Stomach (tissue), 19 donors: ENCODE results near the gene EFL1. TPM values are rescaled to one million over a fixed set of nuclear protein-coding genes. Genes with fewer than 3 reads are reported as not detected.
"Not testable (repeated sequence)": the region's sequence is repeated elsewhere in the genome, so short reads cannot be mapped to it uniquely, and the experiment has no call there.

ENCODE experiments used
- DNase-seq, 2 donors: peaks; one replicate each; pipeline versions ENCODE4 v3.0.0 to v3.0.0-alpha.2; 2013 to 2019
- H3K27ac ChIP-seq, 5 donors: fragments of 200-600 bp in 4 of 5; sonication (generic) in 4 of 5; one replicate each; pipeline ENCODE4 v1.5.1; 2013 to 2019; ENCODE audit warnings: mild to moderate bottlenecking in 1 of 5, moderate library complexity in 1 of 5
- H3K27me3 ChIP-seq, 3 donors: fragments of 200-600 bp; sonication (generic); one replicate each; pipeline ENCODE4 v1.5.1; 2017 to 2019; ENCODE audit warnings: mixed run types in 1 of 3
- H3K36me3 ChIP-seq, 4 donors: fragments of 200-600 bp; sonication (generic); 1 replicate in 3 of 4; 2 replicates in 1 of 4; pipeline ENCODE4 v1.5.1; 2016 to 2019
- H3K4me1 ChIP-seq, 4 donors: fragments of 200-600 bp; sonication (generic); one replicate each; pipeline ENCODE4 v1.5.1; 2016 to 2019
- H3K4me3 ChIP-seq, 4 donors: fragments of 200-600 bp; sonication (generic) in 3 of 4; one replicate each; pipeline ENCODE4 v1.5.1; 2016 to 2019; ENCODE audit warnings: mild to moderate bottlenecking in 1 of 4
- H3K9me3 ChIP-seq, 4 donors: fragments of 200-600 bp; sonication (generic); one replicate each; pipeline ENCODE4 v1.5.1; 2016 to 2019
- EP300 ChIP-seq: sonication (generic); formaldehyde crosslinking; IDR thresholded peaks from one replicate; pipeline ENCODE4 v1.6.1; 2017; ENCODE audit warnings: antibody characterized with exemption
- POLR2A ChIP-seq, 4 donors: fragments of 450-650 bp; IDR thresholded peaks; one replicate each; pipeline ENCODE4 v1.6.1; 2016; ENCODE audit warnings: antibody characterized with exemption in 4 of 4, control low read depth in 2 of 4, mild to moderate bottlenecking in 1 of 4, moderate library complexity in 1 of 4
- POLR2AphosphoS5 ChIP-seq, 3 donors: sonication (generic); formaldehyde crosslinking; IDR thresholded peaks; one replicate each; pipeline ENCODE4 v1.6.1; 2016; ENCODE audit warnings: antibody characterized with exemption in 3 of 3
- WGBS, 5 donors: extraction: QIAGEN DNeasy Blood & Tissue Kit in 3 of 5; methylation state at CpG; one replicate each; pipeline versions ENCODE4 v1.1.5 to v1.1.7; 2013 to 2018; 5-methylcytosine and 5-hydroxymethylcytosine counted together
- intact Hi-C: fragments of 100-400 bp; cut with DNase I; formaldehyde crosslinking; loops from one replicate; pipeline ENCODE4 v1.15.1; 2023; ENCODE audit warnings: low total_unique reads
- long read RNA-seq, 10 donors: transcript quantifications; one replicate each; lab custom pipeline, GENCODE V29; 2026
- polyA plus RNA-seq, 3 donors: library from polyadenylated mRNA; stranded (reverse); fragments of 200-250 nt; gene quantifications; one replicate each; pipeline ENCODE4 v1.2.3, GENCODE V29; 2013
- total RNA-seq, 5 donors: library from RNA; depleted of rRNA; stranded (reverse); fragments of >200 nt; gene quantifications; one replicate each; pipeline versions ENCODE4 v1.1.0 to v1.2.3, GENCODE V29; 2014 to 2016
- TF ChIP-seq, protein P1 (sequence below), 7 experiments: fragments of 450-650 bp in 4 of 7; fragments of 200-600 bp in 3 of 7; sonication (generic) in 3 of 7; IDR thresholded peaks; one replicate each; pipeline ENCODE4 v1.5.1; 2016 to 2019; ENCODE audit warnings: antibody characterized with exemption in 7 of 7, control low read depth in 2 of 7, mild to moderate bottlenecking in 1 of 7
- donor health status: healthy with polysubstance abuse.
- donor health status: Bipolar disorder and iron deficiency.
- donor health status: healthy.

The EFL1 gene
- total RNA-seq (10 to 100 TPM in 4 of 5 donors, 1 to 10 TPM in 1; 7.1 to 19.8 (median 13.2) TPM), polyA plus RNA-seq (10 to 100 TPM in 1 of 3 donors, 1 to 10 TPM in 2; 4.6 to 11.8 (median 5.2) TPM)
- long read RNA-seq, donor 1, result 0 reads
- long read RNA-seq, donor 2, partial matches to known transcripts, result 0 of 1 reads
- long read RNA-seq, donor 2, other reads (novel, unspliced or antisense), result 0 of 1 reads
- long read RNA-seq, donor 3, result 0 reads
- long read RNA-seq, donor 4, result 0 reads
- long read RNA-seq, donor 5, partial matches to known transcripts, result 0 of 2 reads
- long read RNA-seq, donor 5, other reads (novel, unspliced or antisense), result 0 of 2 reads
- long read RNA-seq, donor 6, partial matches to known transcripts, result 0 of 1 reads
- long read RNA-seq, donor 6, other reads (novel, unspliced or antisense), result 0 of 1 reads
- long read RNA-seq, donor 7, partial matches to known transcripts, result 0 of 1 reads
- long read RNA-seq, donor 7, other reads (novel, unspliced or antisense), result 0 of 1 reads
- long read RNA-seq, donor 8, partial matches to known transcripts, result 0 of 1 reads
- long read RNA-seq, donor 8, other reads (novel, unspliced or antisense), result 0 of 1 reads
- long read RNA-seq, donor 9, result 0 reads
- long read RNA-seq, donor 10, partial matches to known transcripts, result 0 of 2 reads
- long read RNA-seq, donor 10, other reads (novel, unspliced or antisense), result 0 of 2 reads

DNA sequence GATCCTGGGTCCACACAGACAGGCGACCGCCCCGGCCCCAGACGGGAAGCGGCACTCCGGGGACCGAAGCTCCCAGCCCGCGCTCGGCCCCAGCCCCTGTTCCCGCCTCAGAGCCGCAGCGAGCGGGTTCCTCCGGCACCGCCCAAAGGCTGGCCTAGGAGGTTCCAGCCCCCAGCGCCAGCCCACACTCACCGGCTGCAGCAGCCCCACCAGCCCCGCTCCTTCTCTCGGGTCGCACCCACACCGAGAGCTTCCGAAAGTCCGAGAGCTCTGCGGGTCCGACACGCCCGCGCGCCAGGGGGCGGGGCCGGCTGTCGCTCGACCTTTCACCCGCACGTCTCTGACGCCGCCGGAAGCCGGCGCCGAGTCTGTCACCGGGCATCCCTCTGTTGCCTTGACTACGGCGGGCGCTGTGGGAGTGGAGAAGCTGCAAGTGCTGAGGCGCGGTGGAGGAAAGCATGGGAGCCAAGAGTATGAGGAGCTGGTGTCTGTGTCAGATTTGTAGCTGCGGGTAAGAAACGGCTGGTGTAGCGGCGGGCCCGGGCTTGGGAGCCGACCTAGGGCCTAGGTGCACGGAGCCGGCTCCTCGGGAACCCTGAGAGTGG is at the start of gene EFL1, which contains the start of gene SAXO2:
EFL1 (minus strand) TSS at position 313 of the 605 bp plus-strand sequence. CDS start 956 bp downstream, outside the sequence.
SAXO2 (plus strand) TSS at position 397 of the 605 bp plus-strand sequence; CDS start at position 459, 62 bp downstream.
- peak; percentile 91 to 97 for DNase-seq
- peak within 1 kb of the TSS; percentile 59 to 91 (median 71) for H3K4me3 ChIP-seq
- no peaks in the 10 kb centered on the region for H3K27me3 ChIP-seq
- WGBS, 5 donors, result 0 to 1% (median 0%) methylated on average over 9 to 57 of the region's 57 CpGs
- peak in 1 of 4 donors; percentile 21 for TF ChIP-seq POLR2A (IDR thresholded peaks at IDR 0.05)
- TF ChIP-seq, protein P1, sequence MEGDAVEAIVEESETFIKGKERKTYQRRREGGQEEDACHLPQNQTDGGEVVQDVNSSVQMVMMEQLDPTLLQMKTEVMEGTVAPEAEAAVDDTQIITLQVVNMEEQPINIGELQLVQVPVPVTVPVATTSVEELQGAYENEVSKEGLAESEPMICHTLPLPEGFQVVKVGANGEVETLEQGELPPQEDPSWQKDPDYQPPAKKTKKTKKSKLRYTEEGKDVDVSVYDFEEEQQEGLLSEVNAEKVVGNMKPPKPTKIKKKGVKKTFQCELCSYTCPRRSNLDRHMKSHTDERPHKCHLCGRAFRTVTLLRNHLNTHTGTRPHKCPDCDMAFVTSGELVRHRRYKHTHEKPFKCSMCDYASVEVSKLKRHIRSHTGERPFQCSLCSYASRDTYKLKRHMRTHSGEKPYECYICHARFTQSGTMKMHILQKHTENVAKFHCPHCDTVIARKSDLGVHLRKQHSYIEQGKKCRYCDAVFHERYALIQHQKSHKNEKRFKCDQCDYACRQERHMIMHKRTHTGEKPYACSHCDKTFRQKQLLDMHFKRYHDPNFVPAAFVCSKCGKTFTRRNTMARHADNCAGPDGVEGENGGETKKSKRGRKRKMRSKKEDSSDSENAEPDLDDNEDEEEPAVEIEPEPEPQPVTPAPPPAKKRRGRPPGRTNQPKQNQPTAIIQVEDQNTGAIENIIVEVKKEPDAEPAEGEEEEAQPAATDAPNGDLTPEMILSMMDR (IDR thresholded peaks at IDR 0.05), result no peak
- no peak for TF ChIP-seq EP300
- TF ChIP-seq POLR2AphosphoS5 (IDR thresholded peaks at IDR 0.05), result peak; percentile 43 to 75 (median 50)
- peaks cover 12 to 44% (median 32%) of the 10 kb centered on the region in 4 donors for H3K4me1 ChIP-seq
- H3K27ac ChIP-seq, result peak within 1 kb of the TSS; percentile 69 to 88 (median 83)
- no peaks in the 10 kb centered on the region for H3K9me3 ChIP-seq
- H3K36me3 ChIP-seq, result peaks cover 6 to 19% (median 16%) of the 10 kb centered on the region in 4 donors
- intact Hi-C loops, result no loop called here

DNA sequence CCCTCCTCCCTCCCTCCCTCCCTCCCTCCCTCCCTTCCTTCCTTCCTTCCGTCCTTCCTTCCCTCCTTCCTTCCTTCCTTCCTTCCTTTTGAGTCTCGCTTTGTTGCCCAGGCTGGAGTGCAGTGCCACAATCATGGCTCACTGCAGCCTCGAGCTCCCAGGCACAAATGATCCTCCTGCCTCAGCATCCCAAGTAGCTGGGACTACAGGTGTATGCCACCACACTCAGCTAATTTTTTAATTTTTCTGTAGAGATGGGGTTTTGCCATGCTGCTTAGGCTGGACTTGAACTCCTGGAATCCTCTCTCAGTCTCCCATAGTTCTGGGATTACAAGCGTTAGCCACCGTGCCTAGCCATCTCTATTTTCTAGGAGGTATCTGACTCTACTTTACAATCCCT is 48.8 kb upstream of the EFL1 start:
- not testable (repeated sequence) for H3K27ac ChIP-seq, H3K36me3 ChIP-seq
- WGBS, 5 donors, result 83 to 95% (median 88%) methylated on average over 3 to 5 of the region's 5 CpGs

DNA sequence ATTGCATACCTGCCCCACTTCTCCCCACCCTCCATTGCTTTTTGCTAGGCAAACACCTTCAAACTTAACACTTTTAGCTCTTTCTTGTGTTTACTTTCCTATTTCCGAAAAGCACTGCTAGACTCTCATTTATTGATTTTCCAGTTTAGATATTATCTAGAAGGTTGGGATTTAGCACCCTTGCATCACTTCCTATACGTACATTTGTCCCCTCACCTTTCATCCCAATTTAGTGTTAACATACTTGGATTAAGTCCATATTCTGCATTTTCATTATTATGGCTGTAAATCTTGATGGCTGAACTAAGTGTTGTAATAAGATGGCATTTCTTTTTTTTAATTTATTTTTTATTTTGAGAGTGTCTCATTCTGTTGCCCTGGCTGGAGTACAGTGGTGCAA is 47.3 kb upstream of the EFL1 start:
- no peak for DNase-seq
- Histone ChIP-seq H3K36me3 (no peaks in the 10 kb centered on the region), H3K4me1 (no peaks in the 10 kb centered on the region), H3K27ac (no peak overlapping the region), H3K9me3 (no peaks in the 10 kb centered on the region), H3K4me3 (no peak overlapping the region), H3K27me3 (no peaks in the 10 kb centered on the region)
- intact Hi-C loops, result no loop called here
- TF ChIP-seq, protein P1 (IDR thresholded peaks at IDR 0.05), result no peak
- no peak for TF ChIP-seq POLR2A (IDR thresholded peaks at IDR 0.05)
- TF ChIP-seq EP300, result no peak
- WGBS, 5 donors, result 70 to 93% (median 88%) methylated on average over 2 of the region's 2 CpGs

More for the DNA sequence above, 48.8 kb upstream of the EFL1 start:
- H3K4me3 ChIP-seq, intact Hi-C loops, H3K27me3 ChIP-seq, H3K9me3 ChIP-seq, DNase-seq, H3K4me1 ChIP-seq: not testable (repeated sequence)

DNA sequence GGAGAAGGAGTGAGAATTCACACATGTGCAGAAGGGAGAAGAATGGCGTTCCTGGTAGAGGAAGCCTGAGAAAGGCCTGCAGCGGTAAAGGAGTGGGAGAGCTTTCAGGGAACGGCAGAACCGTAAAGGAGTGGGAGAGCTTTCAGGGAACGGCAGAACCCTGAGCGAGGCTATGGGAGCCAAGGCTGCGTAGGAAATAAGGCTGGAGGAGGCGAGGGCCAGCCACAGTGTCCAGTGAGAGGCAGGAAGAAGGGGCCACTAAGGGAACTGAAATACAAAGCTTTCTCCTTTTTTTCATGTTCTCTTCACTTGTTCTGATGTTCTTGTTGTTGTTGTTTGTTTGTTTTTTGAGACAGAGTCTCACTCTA is 45.2 kb upstream of the EFL1 start:
- Histone ChIP-seq H3K36me3 (no peaks in the 10 kb centered on the region), H3K27ac (no peak overlapping the region), H3K9me3 (no peaks in the 10 kb centered on the region), H3K4me1 (no peaks in the 10 kb centered on the region), H3K27me3 (no peaks in the 10 kb centered on the region), H3K4me3 (no peak overlapping the region)
- WGBS, 5 donors, result 89 to 95% (median 94%) methylated on average over 5 to 8 of the region's 8 CpGs
- TF ChIP-seq POLR2AphosphoS5 (IDR thresholded peaks at IDR 0.05), result no peak
- TF ChIP-seq POLR2A (IDR thresholded peaks at IDR 0.05), result no peak
- TF ChIP-seq EP300, result no peak
- TF ChIP-seq, protein P1 (IDR thresholded peaks at IDR 0.05), result no peak
- intact Hi-C loops, result no loop called here
- no peak for DNase-seq
